Small intestine (tissue), 7 donors: ENCODE data around the gene TDRKH. TPM values are rescaled to one million over a fixed set of nuclear protein-coding genes. Genes with fewer than 3 reads are reported as not detected.

Experiments used
- DNase-seq, 2 donors: peaks; one replicate each; pipeline versions ENCODE4 v3.0.0 to v3.0.0-alpha.2; 2013
- FAIRE-seq: peaks from 2 replicates; lab custom pipeline; 2012; peaks lifted over from hg19 to GRCh38; lab: Jason Lieb, UNC
- H3K27ac ChIP-seq, 3 donors: one replicate each; pipeline ENCODE4 v1.5.1; 2013; ENCODE audit warnings: low read length in 2 of 3, mild to moderate bottlenecking in 2 of 3, control low read depth in 1 of 3, inconsistent platforms in 1 of 3, low read depth in 1 of 3, moderate library complexity in 1 of 3
- H3K27me3 ChIP-seq, 3 donors: one replicate each; pipeline ENCODE4 v1.6.1; 2013; ENCODE audit warnings: low read length in 3 of 3, inconsistent platforms in 1 of 3; ENCODE audit not compliant: control insufficient read depth in 3 of 3, insufficient read depth in 3 of 3
- H3K36me3 ChIP-seq, 3 donors: one replicate each; pipeline ENCODE4 v1.6.1; 2013; ENCODE audit warnings: low read length in 3 of 3, inconsistent platforms in 1 of 3, low read depth in 1 of 3, mild to moderate bottlenecking in 1 of 3, moderate library complexity in 1 of 3; ENCODE audit not compliant: control insufficient read depth in 3 of 3, insufficient read depth in 2 of 3
- H3K4me1 ChIP-seq, 3 donors: one replicate each; pipeline ENCODE4 v1.6.1; 2013; ENCODE audit warnings: low read length in 2 of 3, inconsistent platforms in 1 of 3, low read depth in 1 of 3, mild to moderate bottlenecking in 1 of 3, moderate library complexity in 1 of 3; ENCODE audit not compliant: control insufficient read depth in 3 of 3, insufficient read depth in 2 of 3
- H3K4me3 ChIP-seq, 3 donors: one replicate each; pipeline ENCODE4 v1.5.1; 2013; ENCODE audit warnings: low read length in 3 of 3, control low read depth in 1 of 3, inconsistent platforms in 1 of 3, low read depth in 1 of 3, mild to moderate bottlenecking in 1 of 3, moderate library complexity in 1 of 3
- H3K9me3 ChIP-seq, 2 donors: one replicate each; pipeline ENCODE4 v1.6.1; 2013; ENCODE audit warnings: low read depth in 1 of 2, low read length in 1 of 2; ENCODE audit not compliant: control insufficient read depth in 2 of 2, insufficient read depth in 1 of 2
- WGBS, 3 donors: extraction: QIAGEN DNeasy Blood & Tissue Kit; methylation state at CpG; one replicate each; pipeline ENCODE4 v1.1.7; 2013; 5-methylcytosine and 5-hydroxymethylcytosine counted together
- polyA plus RNA-seq, 4 donors: library from polyadenylated mRNA; stranded (reverse) in 3 of 4; unstranded in 1 of 4; fragments of 200-250 nt in 3 of 4; fragments of 120-200 nt in 1 of 4; gene quantifications; one replicate each; pipeline versions ENCODE4 v1.2.1 to v1.2.3, GENCODE V29; 2013
- donor health status: healthy with polysubstance abuse.
- donor health status: control.
- donor health status: control.
- donor health status: Bipolar disorder and iron deficiency.
- donor health status: healthy.

TDRKH gene
- polyA plus RNA-seq, 4 donors: 0.22 to 4.2 (median 2.4) TPM

GRCh38 chr1:151819227-151819835, 29.0 kb upstream of the TDRKH start:
- H3K4me3 ChIP-seq: no peak overlapping the region
- DNase-seq (no peak), FAIRE-seq (no peak)
- no peaks in the 10 kb centered on the region for H3K27me3 ChIP-seq
- WGBS, 3 donors: 79 to 86% (median 84%) methylated on average over 12 of the region's 12 CpGs
- peaks cover 0 to 2% (median 0%) of the 10 kb centered on the region in 3 donors for H3K36me3 ChIP-seq
- peaks cover 0 to 3% (median 0%) of the 10 kb centered on the region in 3 donors for H3K4me1 ChIP-seq
- no peak overlapping the region for H3K27ac ChIP-seq
- H3K9me3 ChIP-seq: no peaks in the 10 kb centered on the region

- no peaks in the 10 kb centered on the region for H3K27me3 ChIP-seq
- H3K36me3 ChIP-seq: peaks cover 0 to 2% (median 0%) of the 10 kb centered on the region in 3 donors
- H3K4me3 ChIP-seq: no peak overlapping the region
- no peak overlapping the region for H3K27ac ChIP-seq
- DNase-seq (no peak), FAIRE-seq (no peak)
- 59 to 81% (median 68%) methylated on average over 7 of the region's 7 CpGs for WGBS, 3 donors
- H3K9me3 ChIP-seq: no peaks in the 10 kb centered on the region
- peaks cover 0 to 3% (median 0%) of the 10 kb centered on the region in 3 donors for H3K4me1 ChIP-seq
Observed at GRCh38 chr1:151817353-151817730, 27.0 kb upstream of the TDRKH start.

- WGBS, 3 donors: 79 to 80% (median 79%) methylated on average over 25 to 26 of the region's 26 CpGs
- H3K36me3 ChIP-seq: peaks cover 0 to 2% (median 0%) of the 10 kb centered on the region in 3 donors
Observed at GRCh38 chr1:151816548-151817352, 26.4 kb upstream of the TDRKH start.

GRCh38 chr1:151815716-151816327, 25.5 kb upstream of the TDRKH start:
- Histone ChIP-seq H3K9me3 (no peaks in the 10 kb centered on the region), H3K36me3 (peaks cover 0 to 5% (median 2%) of the 10 kb centered on the region in 3 donors), H3K27me3 (no peaks in the 10 kb centered on the region), H3K4me1 (peaks cover 0 to 3% (median 0%) of the 10 kb centered on the region in 3 donors), H3K27ac (peak overlapping the region in 1 of 3 donors; percentile 35), H3K4me3 (no peak overlapping the region)
- FAIRE-seq: no peak
- DNase-seq: peak in 1 of 2 donors; percentile 49
- 66 to 83% (median 68%) methylated on average over 12 of the region's 12 CpGs for WGBS, 3 donors

More at GRCh38 chr1:151816548-151817352, 26.4 kb upstream of the TDRKH start:
- peak in 1 of 2 donors; percentile 71 for DNase-seq
- no peak overlapping the region for H3K4me3 ChIP-seq
- FAIRE-seq: no peak
- H3K9me3 ChIP-seq: no peaks in the 10 kb centered on the region
- H3K27me3 ChIP-seq: no peaks in the 10 kb centered on the region
- peaks cover 0 to 3% (median 0%) of the 10 kb centered on the region in 3 donors for H3K4me1 ChIP-seq
- no peak overlapping the region for H3K27ac ChIP-seq

GRCh38 chr1:151814971-151815545, 24.8 kb upstream of the TDRKH start:
- Histone ChIP-seq H3K4me3 (no peak overlapping the region), H3K27me3 (no peaks in the 10 kb centered on the region), H3K4me1 (peaks cover 0 to 3% (median 0%) of the 10 kb centered on the region in 3 donors), H3K36me3 (peaks cover 0 to 5% (median 2%) of the 10 kb centered on the region in 3 donors), H3K27ac (no peak overlapping the region), H3K9me3 (no peaks in the 10 kb centered on the region)
- FAIRE-seq: no peak
- no peak for DNase-seq
- WGBS, 3 donors: 85 to 92% (median 87%) methylated on average over 8 of the region's 8 CpGs

GRCh38 chr1:151814426-151814825, 24.1 kb upstream of the TDRKH start:
- no peak for DNase-seq
- FAIRE-seq: no peak
- H3K27ac ChIP-seq: no peak overlapping the region
- 86 to 88% (median 88%) methylated on average over 15 of the region's 15 CpGs for WGBS, 3 donors
- H3K4me1 ChIP-seq: peaks cover 0 to 3% (median 0%) of the 10 kb centered on the region in 3 donors
- H3K9me3 ChIP-seq: no peaks in the 10 kb centered on the region
- peaks cover 0 to 5% (median 2%) of the 10 kb centered on the region in 3 donors for H3K36me3 ChIP-seq
- H3K4me3 ChIP-seq: no peak overlapping the region
- H3K27me3 ChIP-seq: no peaks in the 10 kb centered on the region

- FAIRE-seq (no peak), DNase-seq (no peak)
- Histone ChIP-seq H3K36me3 (peaks cover 0 to 5% (median 2%) of the 10 kb centered on the region in 3 donors), H3K4me3 (no peak overlapping the region), H3K9me3 (no peaks in the 10 kb centered on the region), H3K27me3 (no peaks in the 10 kb centered on the region), H3K27ac (no peak overlapping the region), H3K4me1 (peaks cover 0 to 3% (median 0%) of the 10 kb centered on the region in 3 donors)
- whole genome bisulfite sequencing, 3 donors: 84 to 87% (median 86%) methylated on average over 12 of the region's 12 CpGs
Observed at GRCh38 chr1:151813271-151813977, 23.1 kb upstream of the TDRKH start.
